Activated B cell treated with CpG ODN at 0.5 μM for 24 hours (primary cell): ENCODE measurements around the gene PAPOLG. TPM values are rescaled to one million over a fixed set of nuclear protein-coding genes. Genes with fewer than 3 reads are reported as not detected.

Experiments used
- ATAC-seq: fragments of 200-7000 bp; cut with Tn5 transposase; one replicate; pipeline ENCODE4 v1.10.0; 2021; ENCODE audit warnings: low read depth, mild to moderate bottlenecking, moderate library complexity
- CTCF ChIA-PET: fragments of 350-600 bp; sonication (Branson Sonifier 250); formaldehyde crosslinking; loops from one replicate; lab custom pipeline; 2021; ENCODE audit warnings: antibody characterized with exemption; lab: Charles Lee
- POLR2A ChIA-PET: fragments of 350-600 bp; sonication (Branson Sonifier 250); formaldehyde crosslinking; loops from one replicate; lab custom pipeline; 2021; ENCODE audit warnings: antibody characterized with exemption; lab: Charles Lee
- DNase-seq: peaks from one replicate; pipeline ENCODE4 v3.0.0; 2022
- H3K27ac Mint-ChIP-seq: one replicate; pipeline ENCODE4 v1.8.0; 2020; ENCODE audit warnings: mixed read lengths
- H3K27me3 Mint-ChIP-seq: one replicate; pipeline ENCODE4 v1.8.0; 2021; ENCODE audit warnings: mixed read lengths
- H3K36me3 Mint-ChIP-seq: one replicate; pipeline ENCODE4 v1.8.0; 2021; ENCODE audit warnings: low read depth, mixed read lengths
- H3K4me1 Mint-ChIP-seq: one replicate; pipeline ENCODE4 v1.8.0; 2021; ENCODE audit warnings: mixed read lengths
- H3K4me3 Mint-ChIP-seq: one replicate; pipeline ENCODE4 v1.8.0; 2020; ENCODE audit warnings: mild to moderate bottlenecking, mixed read lengths
- H3K9me3 Mint-ChIP-seq: one replicate; pipeline ENCODE4 v1.8.0; 2020; ENCODE audit warnings: mixed read lengths
- CTCF ChIP-seq: fragments of 200-600 bp; IDR thresholded peaks from one replicate; pipeline ENCODE4 v1.8.0; 2022; ENCODE audit warnings: antibody characterized with exemption, mild to moderate bottlenecking
- intact Hi-C: fragments of 100-400 bp; cut with micrococcal nuclease; formaldehyde crosslinking; loops from one replicate; pipeline ENCODE4 v1.15.1; 2024
- total RNA-seq: library from RNA; stranded (reverse); gene quantifications from 2 replicates; pipeline ENCODE4 v1.2.3, GENCODE V29; 2022

PAPOLG gene
- total RNA-seq, 1 donor from 2014 or later: 20.3 TPM

- peaks cover 30% of the 10 kb centered on the region for H3K27me3 Mint-ChIP-seq
- no peak for TF ChIP-seq CTCF
- ATAC-seq (no peak), DNase-seq (no peak)
- peak overlapping the region; percentile 85 for H3K4me3 Mint-ChIP-seq
- intact Hi-C loops: no loop called here
- POLR2A ChIA-PET: no interaction called here
- CTCF ChIA-PET: no interaction called here
- no peaks in the 10 kb centered on the region for H3K9me3 Mint-ChIP-seq
- H3K36me3 Mint-ChIP-seq: no peaks in the 10 kb centered on the region
- H3K4me1 Mint-ChIP-seq: peaks cover 7% of the 10 kb centered on the region
- H3K27ac Mint-ChIP-seq: no peak overlapping the region
Measured at GRCh38 chr2:60735496-60736250, 20.4 kb upstream of the PAPOLG start.

- H3K27me3 Mint-ChIP-seq: peaks cover 30% of the 10 kb centered on the region
- no peak overlapping the region for H3K4me3 Mint-ChIP-seq
- ChIA-PET CTCF (no interaction called here), POLR2A (no interaction called here)
- H3K36me3 Mint-ChIP-seq: no peaks in the 10 kb centered on the region
- DNase-seq (no peak), ATAC-seq (no peak)
- no peak for TF ChIP-seq CTCF
- H3K27ac Mint-ChIP-seq: no peak overlapping the region
- H3K4me1 Mint-ChIP-seq: peaks cover 7% of the 10 kb centered on the region
- H3K9me3 Mint-ChIP-seq: no peaks in the 10 kb centered on the region
- intact Hi-C loops: no loop called here
Measured at GRCh38 chr2:60738679-60739078, 17.4 kb upstream of the PAPOLG start.

- intact Hi-C loops: no loop called here
- Mint-ChIP-seq H3K27ac (no peak overlapping the region), H3K9me3 (no peaks in the 10 kb centered on the region), H3K36me3 (no peaks in the 10 kb centered on the region), H3K27me3 (peaks cover 30% of the 10 kb centered on the region), H3K4me3 (no peak overlapping the region), H3K4me1 (peaks cover 7% of the 10 kb centered on the region)
- no peak for TF ChIP-seq CTCF
- ChIA-PET CTCF (interaction anchor here (0.8 kb wide), 1 partner anchor 65 kb away, joined by 5 read pairs; no protein-coding TSS in a partner anchor), POLR2A (no interaction called here)
- ATAC-seq (no peak), DNase-seq (no peak)
Measured at GRCh38 chr2:60739156-60739555, 16.9 kb upstream of the PAPOLG start.

- TF ChIP-seq CTCF: no peak
- peaks cover 7% of the 10 kb centered on the region for H3K4me1 Mint-ChIP-seq
- peaks cover 15% of the 10 kb centered on the region for H3K27me3 Mint-ChIP-seq
- no peaks in the 10 kb centered on the region for H3K36me3 Mint-ChIP-seq
- DNase-seq (no peak), ATAC-seq (no peak)
- no peak overlapping the region for H3K4me3 Mint-ChIP-seq
- H3K9me3 Mint-ChIP-seq: no peaks in the 10 kb centered on the region
- ChIA-PET CTCF (no interaction called here), POLR2A (no interaction called here)
- intact Hi-C loops: no loop called here
- no peak overlapping the region for H3K27ac Mint-ChIP-seq
Measured at GRCh38 chr2:60741576-60741975, 14.5 kb upstream of the PAPOLG start.

GRCh38 chr2:60742419-60742818, 13.6 kb upstream of the PAPOLG start:
- H3K27me3 Mint-ChIP-seq: peaks cover 16% of the 10 kb centered on the region
- intact Hi-C loops: no loop called here
- DNase-seq (no peak), ATAC-seq (no peak)
- ChIA-PET CTCF (no interaction called here), POLR2A (no interaction called here)
- peaks cover 7% of the 10 kb centered on the region for H3K4me1 Mint-ChIP-seq
- H3K9me3 Mint-ChIP-seq: no peaks in the 10 kb centered on the region
- no peak for TF ChIP-seq CTCF
- H3K36me3 Mint-ChIP-seq: no peaks in the 10 kb centered on the region
- no peak overlapping the region for H3K27ac Mint-ChIP-seq
- no peak overlapping the region for H3K4me3 Mint-ChIP-seq
